ENCODE measurements around the gene FILIP1. TPM values are rescaled to one million over a fixed set of nuclear protein-coding genes. Genes with fewer than 3 reads are reported as not detected.

The FILIP1 gene
- total RNA-seq, 1 experiment from 2014 or later = not detected

GRCh38 chr6:75402296-75402695, 91.3 kb downstream of the FILIP1 start:
- DNase-seq = peak; percentile 54
- BruUV-seq (replicated peaks) = no TSS peak
- Histone ChIP-seq H3K9me2 (replicated peaks; ENCODE audit: low read length) (no peaks in the 10 kb centered on the region), H2AFZ (ENCODE audit: low read length) (no peak overlapping the region; the same call in 1 of the 2 replicates), H3K27me3 (ENCODE audit: low read length) (no peaks in the 10 kb centered on the region), H3K9ac (ENCODE audit: low read length) (no peak overlapping the region), H3K4me1 (ENCODE audit: insufficient read depth, low read length) (peaks cover 4% of the 10 kb centered on the region; the same call in 1 of the 2 replicates), H4K20me1 (ENCODE audit: low read length) (no peaks in the 10 kb centered on the region), H3K36me3 (ENCODE audit: low read depth, low read length) (no peaks in the 10 kb centered on the region), H3K4me2 (ENCODE audit: low read length) (no peak overlapping the region), H3K4me3 (ENCODE audit: low read length) (no peak overlapping the region), H3K27ac (ENCODE audit: low read length) (no peak overlapping the region), H3K79me2 (ENCODE audit: low read length) (no peaks in the 10 kb centered on the region), H3K9me3 (ENCODE audit: low read length) (no peaks in the 10 kb centered on the region), H3F3A (ENCODE audit: low read length, unreplicated experiment) (no peaks in the 10 kb centered on the region)
- POLR2A ChIA-PET (ENCODE audit: unreplicated experiment) = no interaction called here
- ATAC-seq = peak; percentile 85
- TF ChIP-seq EZH2phosphoT487 (IDR thresholded peaks at IDR 0.05; ENCODE audit: borderline replicate concordance, low read length) (no peak), EZH2 (IDR thresholded peaks at IDR 0.05; ENCODE audit: low read length, unreplicated experiment) (no peak), CTCF (conservative IDR thresholded peaks at IDR 0.05; ENCODE audit: low read depth, low read length) (no peak)
- intact Hi-C loops (cut with micrococcal nuclease) = no loop called here
- CTCF ChIA-PET = no interaction called here

- H2AFZ ChIP-seq (ENCODE audit: low read length) = no peak overlapping the region
- ATAC-seq = no peak
- H3F3A ChIP-seq (ENCODE audit: low read length, unreplicated experiment) = no peaks in the 10 kb centered on the region
- H3K4me3 ChIP-seq (ENCODE audit: low read length) = no peak overlapping the region
- no peaks in the 10 kb centered on the region for H4K20me1 ChIP-seq (ENCODE audit: low read length)
- H3K4me2 ChIP-seq (ENCODE audit: low read length) = no peak overlapping the region
- ChIA-PET CTCF (no interaction called here), POLR2A (ENCODE audit: unreplicated experiment) (no interaction called here)
- H3K9ac ChIP-seq (ENCODE audit: low read length) = no peak overlapping the region
- no peak for DNase-seq
- no peaks in the 10 kb centered on the region for H3K9me3 ChIP-seq (ENCODE audit: low read length)
- H3K27me3 ChIP-seq (ENCODE audit: low read length) = no peaks in the 10 kb centered on the region
- H3K79me2 ChIP-seq (ENCODE audit: low read length) = no peaks in the 10 kb centered on the region
- TF ChIP-seq EZH2phosphoT487 (IDR thresholded peaks at IDR 0.05; ENCODE audit: borderline replicate concordance, low read length) (no peak), EZH2 (IDR thresholded peaks at IDR 0.05; ENCODE audit: low read length, unreplicated experiment) (no peak)
- no peak overlapping the region for H3K27ac ChIP-seq (ENCODE audit: low read length)
- H3K4me1 ChIP-seq (ENCODE audit: insufficient read depth, low read length) = peaks cover 4% of the 10 kb centered on the region; the same call in 1 of the 2 replicates
- no TSS peak for BruUV-seq (replicated peaks)
- no peaks in the 10 kb centered on the region for H3K36me3 ChIP-seq (ENCODE audit: low read depth, low read length)
- H3K9me2 ChIP-seq (replicated peaks; ENCODE audit: low read length) = no peaks in the 10 kb centered on the region
- intact Hi-C loops (cut with micrococcal nuclease) = no loop called here
Measured at GRCh38 chr6:75397656-75398465, 95.7 kb downstream of the FILIP1 start.

- H3K36me3 ChIP-seq (ENCODE audit: low read depth, low read length) = no peaks in the 10 kb centered on the region
- H3K27me3 ChIP-seq (ENCODE audit: low read length) = no peaks in the 10 kb centered on the region
- ATAC-seq = no peak
- H3K9me3 ChIP-seq (ENCODE audit: low read length) = no peaks in the 10 kb centered on the region
- BruUV-seq (replicated peaks) = no TSS peak
- no peak overlapping the region for H3K9ac ChIP-seq (ENCODE audit: low read length)
- no peaks in the 10 kb centered on the region for H3K9me2 ChIP-seq (replicated peaks; ENCODE audit: low read length)
- H3F3A ChIP-seq (ENCODE audit: low read length, unreplicated experiment) = no peaks in the 10 kb centered on the region
- no peak for DNase-seq
- H3K27ac ChIP-seq (ENCODE audit: low read length) = no peak overlapping the region
- H3K4me1 ChIP-seq (ENCODE audit: insufficient read depth, low read length) = no peaks in the 10 kb centered on the region
- ChIA-PET CTCF (no interaction called here), POLR2A (ENCODE audit: unreplicated experiment) (no interaction called here)
- no peak overlapping the region for H3K4me2 ChIP-seq (ENCODE audit: low read length)
- TF ChIP-seq CTCF (conservative IDR thresholded peaks at IDR 0.05; ENCODE audit: low read depth, low read length) (no peak), EZH2 (IDR thresholded peaks at IDR 0.05; ENCODE audit: low read length, unreplicated experiment) (no peak), EZH2phosphoT487 (IDR thresholded peaks at IDR 0.05; ENCODE audit: borderline replicate concordance, low read length) (no peak)
- no peak overlapping the region for H3K4me3 ChIP-seq (ENCODE audit: low read length)
- H4K20me1 ChIP-seq (ENCODE audit: low read length) = no peaks in the 10 kb centered on the region
- intact Hi-C loops (cut with micrococcal nuclease) = no loop called here
- no peak overlapping the region for H2AFZ ChIP-seq (ENCODE audit: low read length)
- no peaks in the 10 kb centered on the region for H3K79me2 ChIP-seq (ENCODE audit: low read length)
Measured at GRCh38 chr6:75397171-75397570, 96.4 kb downstream of the FILIP1 start.
